GM19035 (cell line): Measurements from ENCODE around the gene COX7B.
"Not testable (repeated sequence)": the region's sequence is repeated elsewhere in the genome, so short reads cannot be mapped to it uniquely, and the experiment has no call there.

Source experiments
- ATAC-seq: cut with Tn5 transposase; IDR thresholded peaks from one replicate; pipeline ENCODE4 v1.9.1; 2021; ENCODE audit not compliant: unreplicated experiment

COX7B gene

GRCh38 chrX:77945031-77945430, 45.8 kb downstream of the COX7B start:
- ATAC-seq = not testable (repeated sequence)

- ATAC-seq = no peak
Observed at GRCh38 chrX:77945910-77946545, 46.8 kb downstream of the COX7B start.

DNA sequence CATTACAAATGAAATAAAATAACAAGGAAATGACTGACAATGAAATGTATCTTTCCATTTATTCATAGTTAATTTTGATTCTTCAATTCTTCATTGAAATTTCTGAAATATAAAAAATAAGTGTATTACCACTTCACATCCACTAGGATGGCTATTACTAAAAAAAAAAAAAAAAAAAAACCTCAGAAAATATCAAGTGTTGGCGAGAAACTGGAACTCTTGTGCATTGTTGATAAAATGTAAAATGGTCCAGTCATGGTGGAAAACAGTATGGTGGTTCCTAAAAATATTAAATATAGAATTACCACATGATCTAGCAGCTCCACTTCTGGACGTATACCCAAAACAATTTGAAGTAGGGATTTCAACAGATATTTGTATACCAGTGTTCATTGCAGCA, 47.3 kb downstream of the COX7B start:
- ATAC-seq = no peak

DNA sequence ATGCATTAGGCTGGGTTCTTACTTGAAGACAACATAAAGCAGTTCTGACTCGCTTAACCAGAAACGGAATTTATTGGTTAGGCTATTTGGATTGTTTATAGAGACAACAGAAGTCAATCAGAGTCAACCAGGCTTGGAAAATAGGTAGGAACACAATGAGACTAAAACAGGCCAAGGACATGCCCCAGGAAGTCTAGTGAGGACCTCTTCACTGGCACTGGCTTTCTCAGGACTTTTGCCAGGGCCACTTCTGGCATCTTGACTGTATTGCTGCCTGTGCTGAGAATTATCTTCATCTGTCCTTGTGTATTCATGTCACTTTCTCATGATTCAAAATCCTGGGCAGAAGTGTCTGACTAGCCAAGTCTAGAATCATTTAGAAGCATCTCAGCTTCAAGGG, 50.6 kb downstream of the COX7B start:
- ATAC-seq = no peak

GRCh38 chrX:77952173-77952572, 52.9 kb downstream of the COX7B start:
- no peak for ATAC-seq

DNA sequence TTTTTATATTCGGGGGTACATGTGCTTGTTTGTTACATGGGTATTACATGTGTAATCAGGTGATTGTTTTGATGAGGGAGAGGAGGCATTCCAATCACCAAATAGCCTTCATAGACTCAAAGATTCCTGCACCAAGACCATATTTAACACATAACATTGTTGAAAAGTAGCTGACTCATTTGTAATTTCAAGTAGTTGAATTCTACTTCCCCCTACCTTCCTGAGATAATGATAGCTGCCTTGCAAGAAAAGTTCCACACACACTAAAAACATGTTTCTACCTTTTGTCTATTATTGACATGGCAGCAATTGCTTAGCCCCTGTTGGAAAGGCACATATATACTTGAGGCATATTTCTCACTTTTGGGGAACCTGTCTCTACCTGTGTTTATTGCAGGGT, 54.0 kb downstream of the COX7B start:
- ATAC-seq = no peak

GRCh38 chrX:77953708-77954107, 54.4 kb downstream of the COX7B start:
- no peak for ATAC-seq
